K562 (cell line): ENCODE results near the gene GLB1L2. TPM values are rescaled to one million over a fixed set of nuclear protein-coding genes. Genes with fewer than 3 reads are reported as not detected.

ENCODE experiments used
- ATAC-seq: fragments of 200-7000 bp; cut with Tn5 transposase; 3 replicates; pipeline ENCODE4 v1.9.1; 2020; ENCODE audit warnings: moderate library complexity
- BruUV-seq: library from RNA; stranded (reverse); fragments of 400-500 nt; replicated peaks from 2 replicates; lab custom pipeline; 2021; lab: Mats Ljungman, UMichigan
- CTCF ChIA-PET: fragments of 300-600 bp; formaldehyde crosslinking; extraction: SDS; loops from one replicate; lab custom pipeline; 2021; ENCODE audit warnings: low intra/inter-chr PET ratio; lab: Yijun Ruan, JAX
- POLR2A ChIA-PET: fragments of 300-600, 350-650 bp; sonication (Branson Sonifier 250); formaldehyde crosslinking; extraction: SDS; loops from one replicate; lab custom pipeline; 2021; ENCODE audit warnings: antibody characterized with exemption, inconsistent platforms; lab: Yijun Ruan, JAX
- DNase-seq, 4 experiments: peaks; one replicate each; pipeline versions ENCODE4 v3.0.0 to v3.0.0-alpha.2; 2011 to 2018; ENCODE audit warnings: low spot score in 3 of 4, mixed read lengths in 3 of 4; ENCODE audit errors: extremely low read depth in 1 of 4
- FAIRE-seq: peaks from 2 replicates; lab custom pipeline; 2011; peaks lifted over from hg19 to GRCh38; lab: Jason Lieb, UNC
- H2AFZ ChIP-seq: 2 replicates; pipeline ENCODE4 v1.6.0; 2011; ENCODE audit warnings: low read depth, low read length, control low read depth, inconsistent platforms
- H3K27ac ChIP-seq: fragments of 200-600 bp; 3 replicates; pipeline ENCODE4 v1.8.0; 2011; ENCODE audit warnings: low read depth, mild to moderate bottlenecking, control low read depth, inconsistent platforms, low read length, moderate library complexity, mixed read lengths; ENCODE audit errors: extremely low read depth
- H3K27me3 ChIP-seq, 2 experiments: fragments of 300-600 bp in 1 of 2; 2 replicates in 1 of 2; 3 replicates in 1 of 2; pipeline versions ENCODE4 v1.6.0 to v1.8.0; 2011; ENCODE audit warnings: inconsistent platforms in 2 of 2, low read length in 2 of 2, mild to moderate bottlenecking in 1 of 2, mixed read lengths in 1 of 2, moderate library complexity in 1 of 2; ENCODE audit not compliant: control insufficient read depth in 2 of 2, insufficient read depth in 2 of 2
- H3K36me3 ChIP-seq: fragments of 300-600 bp; 3 replicates; pipeline ENCODE4 v1.8.0; 2011; ENCODE audit warnings: mild to moderate bottlenecking, low read length, inconsistent platforms; ENCODE audit not compliant: control insufficient read depth, insufficient read depth
- H3K4me1 ChIP-seq, 2 experiments: fragments of 200-600 bp in 1 of 2; replicated peaks in 1 of 2; 2 replicates in 1 of 2; 3 replicates in 1 of 2; pipeline versions ENCODE4 v1.5.1 to v1.8.0; 2011; ENCODE audit warnings: inconsistent platforms in 2 of 2, low read length in 2 of 2, mild to moderate bottlenecking in 1 of 2, mixed read lengths in 1 of 2, moderate library complexity in 1 of 2; ENCODE audit not compliant: control insufficient read depth in 2 of 2, insufficient read depth in 2 of 2
- H3K4me2 ChIP-seq: 2 replicates; pipeline ENCODE4 v1.6.1; 2011; ENCODE audit warnings: low read length, control low read depth, inconsistent platforms, mixed read lengths; ENCODE audit not compliant: insufficient read depth
- H3K4me3 ChIP-seq: fragments of 200-600 bp; sonication (generic), shearing (Covaris generic); 2 replicates; pipeline ENCODE4 v1.5.1; 2016; ENCODE audit warnings: control low read depth, inconsistent platforms
- H3K79me2 ChIP-seq: fragments of 200-600 bp; 3 replicates; pipeline ENCODE4 v1.8.0; 2011; ENCODE audit warnings: low read length, inconsistent platforms; ENCODE audit not compliant: control insufficient read depth, insufficient read depth
- H3K9ac ChIP-seq, 2 experiments: 2 replicates each; pipeline versions ENCODE4 v1.6.0 to v1.6.1; 2011; ENCODE audit warnings: low read depth in 2 of 2, low read length in 2 of 2, control low read depth in 1 of 2, inconsistent platforms in 1 of 2, mild to moderate bottlenecking in 1 of 2, mixed read lengths in 1 of 2; ENCODE audit not compliant: insufficient read depth in 1 of 2
- H3K9me1 ChIP-seq: one replicate; pipeline ENCODE4 v1.6.0; 2011; ENCODE audit warnings: inconsistent platforms, mild to moderate bottlenecking, low read length, moderate library complexity; ENCODE audit not compliant: control insufficient read depth, insufficient read depth
- H3K9me3 ChIP-seq: replicated peaks from 2 replicates; pipeline ENCODE4 v1.5.1; 2011; ENCODE audit warnings: low read depth, low read length, inconsistent platforms; ENCODE audit not compliant: control insufficient read depth, insufficient read depth
- H4K20me1 ChIP-seq: replicated peaks from 2 replicates; pipeline ENCODE4 v1.6.1; 2011; ENCODE audit warnings: low read length, inconsistent platforms, mixed read lengths; ENCODE audit not compliant: control insufficient read depth, insufficient read depth
- ARID3A ChIP-seq: IDR thresholded peaks from 2 replicates; pipeline ENCODE4 v1.6.1; 2012; ENCODE audit warnings: low read depth, low read length, improper control_type of control experiment, borderline replicate concordance
- CLOCK ChIP-seq: fragments of 250-450 bp; sonication (Bioruptor Pico); IDR thresholded peaks from 2 replicates; pipeline ENCODE4 v1.4.0; 2020; ENCODE audit warnings: mild to moderate bottlenecking, moderate library complexity, borderline replicate concordance
- DACH1 ChIP-seq: fragments of 450-650 bp; IDR thresholded peaks from 2 replicates; pipeline ENCODE4 v1.6.1; 2018; ENCODE audit not compliant: partially characterized antibody
- DPF2 ChIP-seq: fragments of 450-650 bp; IDR thresholded peaks from 2 replicates; pipeline ENCODE4 v1.6.1; 2016
- FOXA3 ChIP-seq, 2 experiments: fragments of 450-650 bp in 1 of 2; sonication (generic) in 1 of 2; formaldehyde crosslinking; IDR thresholded peaks in 1 of 2; conservative IDR thresholded peaks in 1 of 2; 2 replicates each; pipeline versions ENCODE4 v1.4.0 to v1.8.0; 2020 to 2022; ENCODE audit warnings: mild to moderate bottlenecking in 2 of 2, missing genetic modification reagents in 1 of 2
- HEY1 ChIP-seq: fragments of 250-450 bp; sonication (Bioruptor Pico); IDR thresholded peaks from 2 replicates; pipeline ENCODE4 v1.5.0; 2020; ENCODE audit warnings: mild to moderate bottlenecking, moderate library complexity, borderline replicate concordance
- MBD2 ChIP-seq: sonication (generic); IDR thresholded peaks from 2 replicates; pipeline ENCODE4 v1.6.1; 2016; ENCODE audit warnings: low read depth, borderline replicate concordance
- NFRKB ChIP-seq: fragments of 450-650 bp; IDR thresholded peaks from 2 replicates; pipeline ENCODE4 v1.6.1; 2016; ENCODE audit warnings: low read depth
- PHTF2 ChIP-seq: fragments of 250-450 bp; sonication (Bioruptor Pico); IDR thresholded peaks from 2 replicates; pipeline ENCODE4 v1.5.0; 2021; ENCODE audit warnings: mild to moderate bottlenecking
- PPARD ChIP-seq: fragments of 250-450 bp; sonication (Bioruptor Pico); IDR thresholded peaks from 2 replicates; pipeline ENCODE4 v1.8.0; 2022; ENCODE audit warnings: inconsistent platforms, mild to moderate bottlenecking, moderate library complexity
- RAD21 ChIP-seq, 2 experiments: fragments of 250-450 bp in 1 of 2; fragments of 450-650 bp in 1 of 2; sonication (Bioruptor Pico) in 1 of 2; formaldehyde crosslinking in 1 of 2; IDR thresholded peaks in 1 of 2; conservative IDR thresholded peaks in 1 of 2; 2 replicates each; pipeline versions ENCODE4 v1.4.0 to v1.8.0; 2020 to 2022; ENCODE audit warnings: mild to moderate bottlenecking in 2 of 2, moderate library complexity in 1 of 2
- SAFB2 ChIP-seq: fragments of 200-400 bp; formaldehyde crosslinking; IDR thresholded peaks from 2 replicates; pipeline ENCODE4 v1.6.1; 2018; ENCODE audit warnings: borderline replicate concordance, low read length, low read depth, moderate library complexity; ENCODE audit not compliant: severe bottlenecking
- TCF7L2 ChIP-seq: fragments of 150-350 bp; IDR thresholded peaks from 2 replicates; pipeline ENCODE4 v1.6.1; 2016; ENCODE audit warnings: low read depth, mild to moderate bottlenecking, low read length, moderate library complexity
- ZBTB17 ChIP-seq: fragments of 450-650 bp; formaldehyde crosslinking; IDR thresholded peaks from 2 replicates; pipeline ENCODE4 v1.4.0; 2020; ENCODE audit warnings: mild to moderate bottlenecking
- ZNF146 ChIP-seq: IDR thresholded peaks from one replicate; pipeline ENCODE4 v1.6.1; 2018; ENCODE audit warnings: missing compliant biosample characterization; ENCODE audit not compliant: unreplicated experiment
- ZNF384 ChIP-seq: IDR thresholded peaks from 2 replicates; pipeline ENCODE4 v1.6.1; 2012; ENCODE audit warnings: low read depth, low read length, improper control_type of control experiment
- ZNF561 ChIP-seq: fragments of 450-650 bp; formaldehyde crosslinking; conservative IDR thresholded peaks from 2 replicates; pipeline ENCODE4 v1.4.0; 2020; ENCODE audit warnings: mild to moderate bottlenecking, moderate library complexity
- ZNF76 ChIP-seq: fragments of 250-450 bp; sonication (Bioruptor Pico); IDR thresholded peaks from 2 replicates; pipeline ENCODE4 v1.4.0; 2020; ENCODE audit warnings: mild to moderate bottlenecking, moderate library complexity, borderline replicate concordance
- WGBS: fragments of 100-300 bp; shearing (Covaris generic); methylation state at CpG from one replicate; pipeline ENCODE4 v1.1.6; 2016; ENCODE audit warnings: low coverage, mixed read lengths; ENCODE audit not compliant: insufficient coverage; ENCODE audit errors: missing lambda C conversion rate; 5-methylcytosine and 5-hydroxymethylcytosine counted together
- in situ Hi-C: fragments of 300-500 bp; cut with MboI; formaldehyde crosslinking; loops from 4 replicates; pipeline ENCODE4 v1.15.0; 2018; ENCODE audit warnings: inconsistent platforms, mixed read lengths
- intact Hi-C: fragments of 100-400 bp; cut with micrococcal nuclease; formaldehyde crosslinking; loops from 2 replicates; pipeline ENCODE4 v1.14.2; 2022
- polyA plus RNA-seq, 8 experiments: library from polyadenylated mRNA; depleted of rRNA in 4 of 8; stranded (reverse) in 5 of 8; unstranded in 3 of 8; fragments of >200 nt; fragmentation: Nextera tagmentation in 2 of 8; fragmentation: Illumina TruSeq in 1 of 8; extraction: Ambion mirVana in 2 of 8; extraction: Trizol in 1 of 8; gene quantifications; 2 replicates each; pipeline versions ENCODE4 v1.2.1 to v1.2.3, GENCODE V29; 2011 to 2014; ENCODE audit warnings: inconsistent platforms in 1 of 8, missing spikeins in 1 of 8
- total RNA-seq, 7 experiments: library from RNA; depleted of rRNA in 6 of 7; stranded (reverse); fragments of >200 nt in 6 of 7; fragmentation: Illumina TruSeq in 2 of 7; extraction: Trizol in 2 of 7; gene quantifications; 2 replicates each; pipeline versions ENCODE4 v1.2.1 to v1.2.3, GENCODE V29; 2011 to 2021; ENCODE audit warnings: low replicate concordance in 1 of 7

GLB1L2 gene
- total and polyA plus RNA-seq, 9 of the 15 experiments (the other 6 are each of a cell fraction or from before 2014, with no cell fraction given) = 0.84 to 21.4 (median 13.8) TPM

- no peak for TF ChIP-seq SAFB2
Observed at GRCh38 chr11:134347441-134347840, 15.7 kb downstream of the GLB1L2 start (continued).

GRCh38 chr11:134349109-134349801 is 17.5 kb downstream of the GLB1L2 start:
- ATAC-seq = no peak
- H3K9me1 ChIP-seq = no peaks in the 10 kb centered on the region
- TF ChIP-seq PPARD = no peak
- no peak for TF ChIP-seq ZNF384
- TF ChIP-seq ZNF561 (CRISPR knock-in tag) = no peak
- TF ChIP-seq FOXA3 (CRISPR knock-in tag; conservative IDR thresholded peaks at IDR 0.05 in 1 of 2, IDR thresholded peaks at IDR 0.05 in 1 of 2) = no peak
- TF ChIP-seq MBD2 = no peak
- no peak for TF ChIP-seq ZBTB17 (CRISPR knock-in tag)
- TF ChIP-seq ARID3A = no peak
- TF ChIP-seq NFRKB = no peak
- TF ChIP-seq DPF2 = no peak
- no peak for TF ChIP-seq ZNF146
- TF ChIP-seq RAD21 (CRISPR knock-in tag; conservative IDR thresholded peaks at IDR 0.05 in 1 of 2, IDR thresholded peaks at IDR 0.05 in 1 of 2) = no peak
- no peak for TF ChIP-seq HEY1 (CRISPR knock-in tag)
- TF ChIP-seq ZNF76 = no peak
- no peak for TF ChIP-seq CLOCK (CRISPR knock-in tag)
- no peak for TF ChIP-seq DACH1
- TF ChIP-seq TCF7L2 = no peak
- TF ChIP-seq PHTF2 (CRISPR knock-in tag) = no peak
- TF ChIP-seq, all 486 proteins: peak for 0
- DNase-seq (no peak), FAIRE-seq (no peak)
- no peak overlapping the region for H2AFZ ChIP-seq
- H3K4me3 ChIP-seq = no peak overlapping the region
- no peaks in the 10 kb centered on the region for H3K27me3 ChIP-seq
- H4K20me1 ChIP-seq = no peaks in the 10 kb centered on the region
- CTCF ChIA-PET = no interaction called here
- in situ Hi-C loops (no loop called here), intact Hi-C loops (no loop called here)
- H3K79me2 ChIP-seq = no peaks in the 10 kb centered on the region
- no TSS peak for BruUV-seq
- no peak overlapping the region for H3K4me2 ChIP-seq
- 40% methylated on average over 6 of the region's 6 CpGs for WGBS
- H3K4me1 ChIP-seq = no peaks in the 10 kb centered on the region
- POLR2A ChIA-PET = no interaction called here
- no peak overlapping the region for H3K9ac ChIP-seq
- no peak overlapping the region for H3K27ac ChIP-seq
- no peaks in the 10 kb centered on the region for H3K36me3 ChIP-seq
- no peaks in the 10 kb centered on the region for H3K9me3 ChIP-seq
